Measurements from ENCODE around the gene MERTK. TPM values are rescaled to one million over a fixed set of nuclear protein-coding genes. Genes with fewer than 3 reads are reported as not detected.

The MERTK gene
- 1.4 and 8.7 TPM in 2 replicates for total RNA-seq

GRCh38 chr2:111897924-111898702 lies at the start of gene MERTK:
MERTK (plus strand) TSS chr2:111898607; CDS start chr2:111898736, 129 bp downstream.

GRCh38 chr2:111883661-111884591 lies 14.5 kb upstream of the MERTK start, which contains the start of gene ANAPC1:
ANAPC1 (minus strand) TSS chr2:111884193; CDS start chr2:111880825, 3,368 bp downstream.

GRCh38 chr2:112054847-112055729 lies 156.7 kb downstream of the MERTK start, which contains the start of gene TMEM87B:
TMEM87B (plus strand) TSS chr2:112055269; CDS start chr2:112055592, 323 bp downstream.

Other genes starting within 250 kb of the MERTK start
- gene ANAPC1, start 14.4 kb upstream of the MERTK start, total RNA-seq, result 74.8 and 97.5 TPM in 2 replicates
- 38.3 and 65.1 TPM in 2 replicates for gene TMEM87B, start 156.7 kb downstream of the MERTK start, total RNA-seq
- under 0.01 and 0.57 TPM in 2 replicates for gene FBLN7, start 239.8 kb downstream of the MERTK start, total RNA-seq

Data from nasal cavity respiratory epithelium epithelial cell of viscerocranial mucosa (primary cell).